ENCODE measurements around the gene FAM89B. TPM values are rescaled to one million over a fixed set of nuclear protein-coding genes. Genes with fewer than 3 reads are reported as not detected.
A peak's percentile ranks its signal among the peaks of the same experiment; 100 is the strongest.

The FAM89B gene
- total and polyA plus RNA-seq, 7 donors = 34.0 to 96.7 (median 63.3) TPM

DNA sequence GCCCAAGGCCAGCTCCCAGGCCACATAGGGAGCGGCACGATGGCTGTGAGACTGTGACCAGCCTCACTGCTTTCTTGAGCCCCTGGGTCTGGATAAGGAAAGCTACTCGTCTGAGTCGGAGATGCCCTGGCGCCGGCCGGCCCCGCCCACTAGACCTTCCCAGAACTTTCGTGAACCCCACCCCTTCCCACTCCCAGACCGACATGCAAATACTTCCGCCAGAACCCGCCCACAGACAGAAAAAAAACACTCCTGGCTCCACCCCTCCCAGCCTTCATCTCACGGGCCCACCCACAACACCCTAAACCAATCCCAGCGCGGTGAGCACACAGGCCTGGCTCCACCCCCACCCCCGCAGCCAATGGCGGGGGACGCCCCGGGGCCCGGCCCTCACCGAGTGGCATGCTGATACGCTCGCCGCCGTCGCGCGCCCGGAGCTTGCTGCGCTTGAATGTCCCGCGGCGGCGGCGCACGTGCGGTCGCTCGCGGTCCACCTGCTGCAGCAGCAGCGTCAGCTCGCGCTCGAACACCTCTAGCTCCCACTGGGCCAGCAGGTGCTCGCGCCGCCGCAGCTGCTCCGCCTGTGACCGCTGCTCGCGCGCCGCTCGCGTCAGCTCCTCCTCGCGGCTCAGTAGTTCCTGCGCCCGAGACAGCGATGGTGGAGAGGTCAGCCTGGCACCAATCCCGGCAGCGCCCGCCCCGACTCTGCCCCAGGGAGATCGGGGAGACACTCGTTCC is 34.7 kb downstream of the FAM89B start:
- Histone ChIP-seq H3K9me3 (no peaks in the 10 kb centered on the region), H3K4me3 (peak overlapping the region; percentile 11 to 42 (median 34)), H3K27me3 (no peaks in the 10 kb centered on the region), H3K4me1 (peaks cover 0 to 48% (median 42%) of the 10 kb centered on the region in 4 donors), H3K36me3 (peaks cover 14 to 56% (median 29%) of the 10 kb centered on the region in 4 donors), H3K27ac (peak overlapping the region; percentile 76 to 88 (median 86))
- WGBS, 2 donors = 62 to 67% methylated on average over 67 of the region's 67 CpGs
- intact Hi-C loops (cut with DNase I) = loop anchor here (5.0 to 10.0 kb wide), 2 partner anchors 65 to 242 kb away; no protein-coding TSS in a partner anchor
- DNase-seq = peak; percentile 99
- TF ChIP-seq POLR2AphosphoS5 (IDR thresholded peaks at IDR 0.05) (peak in 3 of 4 donors; percentile 11 to 27 (median 23)), EP300 (IDR thresholded peaks at IDR 0.05) (peak in 1 of 4 donors; percentile 27)
- TF ChIP-seq, protein P1, sequence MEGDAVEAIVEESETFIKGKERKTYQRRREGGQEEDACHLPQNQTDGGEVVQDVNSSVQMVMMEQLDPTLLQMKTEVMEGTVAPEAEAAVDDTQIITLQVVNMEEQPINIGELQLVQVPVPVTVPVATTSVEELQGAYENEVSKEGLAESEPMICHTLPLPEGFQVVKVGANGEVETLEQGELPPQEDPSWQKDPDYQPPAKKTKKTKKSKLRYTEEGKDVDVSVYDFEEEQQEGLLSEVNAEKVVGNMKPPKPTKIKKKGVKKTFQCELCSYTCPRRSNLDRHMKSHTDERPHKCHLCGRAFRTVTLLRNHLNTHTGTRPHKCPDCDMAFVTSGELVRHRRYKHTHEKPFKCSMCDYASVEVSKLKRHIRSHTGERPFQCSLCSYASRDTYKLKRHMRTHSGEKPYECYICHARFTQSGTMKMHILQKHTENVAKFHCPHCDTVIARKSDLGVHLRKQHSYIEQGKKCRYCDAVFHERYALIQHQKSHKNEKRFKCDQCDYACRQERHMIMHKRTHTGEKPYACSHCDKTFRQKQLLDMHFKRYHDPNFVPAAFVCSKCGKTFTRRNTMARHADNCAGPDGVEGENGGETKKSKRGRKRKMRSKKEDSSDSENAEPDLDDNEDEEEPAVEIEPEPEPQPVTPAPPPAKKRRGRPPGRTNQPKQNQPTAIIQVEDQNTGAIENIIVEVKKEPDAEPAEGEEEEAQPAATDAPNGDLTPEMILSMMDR (IDR thresholded peaks at IDR 0.05) = no peak

- Histone ChIP-seq H3K4me3 (peak overlapping the region; percentile 11 to 42 (median 34)), H3K36me3 (peaks cover 14 to 48% (median 29%) of the 10 kb centered on the region in 4 donors), H3K9me3 (no peaks in the 10 kb centered on the region), H3K27ac (peak overlapping the region; percentile 76 to 88 (median 84)), H3K27me3 (no peaks in the 10 kb centered on the region), H3K4me1 (peaks cover 0 to 56% (median 50%) of the 10 kb centered on the region in 4 donors)
- no peak for TF ChIP-seq POLR2AphosphoS5 (IDR thresholded peaks at IDR 0.05)
- TF ChIP-seq, protein P1 (IDR thresholded peaks at IDR 0.05) = no peak
- TF ChIP-seq EP300 (IDR thresholded peaks at IDR 0.05) = no peak
- TF ChIP-seq POLR2A (IDR thresholded peaks at IDR 0.05) = no peak
- WGBS, 2 donors = 90 to 94% methylated on average over 37 of the region's 37 CpGs
- intact Hi-C loops (cut with DNase I) = loop anchor here (5.0 to 10.0 kb wide), 2 partner anchors 66 to 243 kb away; no protein-coding TSS in a partner anchor
- DNase-seq = no peak
Measured at GRCh38 chr11:65607614-65608426, 35.5 kb downstream of the FAM89B start.

DNA sequence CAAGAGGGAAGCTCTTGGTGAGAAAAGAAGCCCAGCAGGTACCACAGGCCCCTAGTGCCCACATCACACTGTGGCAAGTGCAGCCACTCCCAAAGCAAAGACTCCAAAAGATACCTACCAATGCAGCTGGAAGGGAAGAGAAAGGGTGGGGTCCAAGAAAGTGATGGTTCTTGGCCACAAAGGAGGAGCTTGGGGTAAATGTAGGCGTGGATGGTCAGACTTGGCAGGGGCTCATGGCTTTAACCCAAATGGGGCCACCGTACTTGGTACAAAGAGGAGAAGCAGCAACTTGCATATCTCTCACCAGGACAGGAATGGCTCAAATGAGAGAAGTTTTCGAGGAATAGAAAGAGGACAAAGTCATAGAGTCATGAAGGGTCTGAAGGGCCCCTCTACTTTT is 36.9 kb downstream of the FAM89B start:
- Histone ChIP-seq H3K36me3 (peaks cover 14 to 34% (median 26%) of the 10 kb centered on the region in 4 donors), H3K9me3 (no peaks in the 10 kb centered on the region), H3K27me3 (no peaks in the 10 kb centered on the region), H3K27ac (peak overlapping the region in 3 of 4 donors; percentile 9 to 92 (median 39)), H3K4me1 (peaks cover 0 to 65% (median 58%) of the 10 kb centered on the region in 4 donors), H3K4me3 (no peak overlapping the region)
- no peak for TF ChIP-seq POLR2AphosphoS5 (IDR thresholded peaks at IDR 0.05)
- TF ChIP-seq POLR2A (IDR thresholded peaks at IDR 0.05) = no peak
- TF ChIP-seq, protein P1 (IDR thresholded peaks at IDR 0.05) = no peak
- TF ChIP-seq EP300 (IDR thresholded peaks at IDR 0.05) = no peak
- 52 to 67% methylated on average over 3 of the region's 3 CpGs for WGBS, 2 donors
- DNase-seq = no peak
- intact Hi-C loops (cut with DNase I) = loop anchor here (5.0 to 10.0 kb wide), 2 partner anchors 67 to 244 kb away; no protein-coding TSS in a partner anchor

DNA sequence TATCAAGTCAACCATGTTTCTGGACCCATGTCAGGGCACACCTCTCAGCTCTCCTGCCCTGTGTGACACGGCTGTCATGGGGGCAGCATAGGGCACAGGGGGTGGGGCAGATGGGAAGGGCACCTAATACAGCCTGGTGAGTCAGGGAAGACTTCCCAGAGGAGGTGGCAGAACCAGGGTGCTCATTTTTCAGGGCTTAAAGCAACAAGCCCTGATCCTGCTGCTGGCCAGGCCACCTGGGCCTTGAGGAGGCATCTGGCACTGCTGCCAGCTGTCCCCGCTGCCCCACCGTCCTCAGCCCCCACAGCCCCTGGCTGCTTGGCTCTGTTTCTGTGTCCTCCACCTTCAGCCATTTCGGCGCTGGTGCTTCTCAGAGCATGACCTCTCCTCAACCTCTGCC is 37.3 kb downstream of the FAM89B start:
- WGBS, 2 donors = 79 to 82% methylated on average over 5 of the region's 5 CpGs
- intact Hi-C loops (cut with DNase I) = loop anchor here (5.0 to 10.0 kb wide), 3 partner anchors 67 to 495 kb away; partner anchors contain the start of genes TM7SF2 and ZNHIT2
- Histone ChIP-seq H3K27me3 (no peaks in the 10 kb centered on the region), H3K9me3 (no peaks in the 10 kb centered on the region), H3K4me1 (peaks cover 0 to 65% (median 60%) of the 10 kb centered on the region in 4 donors), H3K36me3 (peaks cover 12 to 30% (median 22%) of the 10 kb centered on the region in 4 donors), H3K27ac (peak overlapping the region in 3 of 4 donors; percentile 39 to 92 (median 91)), H3K4me3 (no peak overlapping the region)
- DNase-seq = no peak
- TF ChIP-seq, protein P1 (IDR thresholded peaks at IDR 0.05) = no peak

All from sigmoid colon (tissue), 7 donors.